DND-41 (cell line): ENCODE results near the gene ANKRD33.

Source experiments
- EZH2 ChIP-seq: IDR thresholded peaks from 3 replicates; pipeline ENCODE4 v1.6.1; 2012; ENCODE audit warnings: borderline replicate concordance, low read depth, mild to moderate bottlenecking, moderate library complexity, low read length, inconsistent platforms; ENCODE audit not compliant: severe bottlenecking
- TF ChIP-seq, protein P1 (sequence below): IDR thresholded peaks from 2 replicates; pipeline ENCODE4 v1.5.1; 2012; ENCODE audit warnings: borderline replicate concordance, low read length, moderate library complexity, mild to moderate bottlenecking; ENCODE audit not compliant: poor library complexity, severe bottlenecking; ENCODE audit errors: extremely low read depth

DNA sequence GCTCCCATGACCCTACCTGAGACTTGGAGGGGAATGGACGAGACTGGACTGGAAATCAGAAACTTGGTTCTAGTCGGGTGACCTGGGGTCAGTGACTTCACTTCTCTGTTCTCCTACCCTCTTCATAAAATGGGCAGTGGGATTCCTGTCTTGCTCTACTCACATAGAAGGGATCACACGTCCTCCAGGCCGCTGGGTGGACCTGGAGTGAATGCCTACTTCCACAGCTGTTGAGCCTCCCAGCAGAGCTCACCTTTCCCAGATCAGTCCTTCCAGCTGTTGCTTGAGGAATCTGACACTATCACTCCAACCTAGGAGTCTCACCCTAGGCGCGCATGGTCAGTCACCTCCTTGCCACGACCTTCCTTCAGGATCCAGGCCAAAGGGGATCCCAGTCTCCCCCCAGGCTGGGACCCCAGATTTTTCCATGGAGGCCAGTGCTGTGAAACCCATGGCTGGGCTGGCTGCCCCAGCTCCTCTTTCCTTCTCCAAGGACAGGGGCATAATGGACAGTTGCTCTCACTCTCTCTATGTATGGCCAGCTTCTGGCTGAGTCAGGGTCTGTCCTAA is 20.0 kb downstream of the ANKRD33 start:
- TF ChIP-seq, protein P1, sequence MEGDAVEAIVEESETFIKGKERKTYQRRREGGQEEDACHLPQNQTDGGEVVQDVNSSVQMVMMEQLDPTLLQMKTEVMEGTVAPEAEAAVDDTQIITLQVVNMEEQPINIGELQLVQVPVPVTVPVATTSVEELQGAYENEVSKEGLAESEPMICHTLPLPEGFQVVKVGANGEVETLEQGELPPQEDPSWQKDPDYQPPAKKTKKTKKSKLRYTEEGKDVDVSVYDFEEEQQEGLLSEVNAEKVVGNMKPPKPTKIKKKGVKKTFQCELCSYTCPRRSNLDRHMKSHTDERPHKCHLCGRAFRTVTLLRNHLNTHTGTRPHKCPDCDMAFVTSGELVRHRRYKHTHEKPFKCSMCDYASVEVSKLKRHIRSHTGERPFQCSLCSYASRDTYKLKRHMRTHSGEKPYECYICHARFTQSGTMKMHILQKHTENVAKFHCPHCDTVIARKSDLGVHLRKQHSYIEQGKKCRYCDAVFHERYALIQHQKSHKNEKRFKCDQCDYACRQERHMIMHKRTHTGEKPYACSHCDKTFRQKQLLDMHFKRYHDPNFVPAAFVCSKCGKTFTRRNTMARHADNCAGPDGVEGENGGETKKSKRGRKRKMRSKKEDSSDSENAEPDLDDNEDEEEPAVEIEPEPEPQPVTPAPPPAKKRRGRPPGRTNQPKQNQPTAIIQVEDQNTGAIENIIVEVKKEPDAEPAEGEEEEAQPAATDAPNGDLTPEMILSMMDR, result no peak
- no peak for TF ChIP-seq EZH2
